Right lung (tissue), 5 donors: Measurements from ENCODE around the gene PKDREJ. TPM values are rescaled to one million over a fixed set of nuclear protein-coding genes. Genes with fewer than 3 reads are reported as not detected.

Experiments used
- DNase-seq, 2 donors: peaks; one replicate each; pipeline ENCODE4 v3.0.0-alpha.2; 2013
- polyA plus RNA-seq, 5 donors: library from polyadenylated mRNA; unstranded; fragments of 120-200 nt; gene quantifications; one replicate each; pipeline versions ENCODE4 v1.2.1 to v1.2.3, GENCODE V29; 2013; ENCODE audit warnings: inconsistent platforms in 1 of 5, low replicate concordance in 1 of 5; ENCODE audit not compliant: insufficient read length in 5 of 5, insufficient read depth in 1 of 5

Gene PKDREJ
- polyA plus RNA-seq, 5 donors, result 0.37 to 0.60 (median 0.47) TPM

DNA sequence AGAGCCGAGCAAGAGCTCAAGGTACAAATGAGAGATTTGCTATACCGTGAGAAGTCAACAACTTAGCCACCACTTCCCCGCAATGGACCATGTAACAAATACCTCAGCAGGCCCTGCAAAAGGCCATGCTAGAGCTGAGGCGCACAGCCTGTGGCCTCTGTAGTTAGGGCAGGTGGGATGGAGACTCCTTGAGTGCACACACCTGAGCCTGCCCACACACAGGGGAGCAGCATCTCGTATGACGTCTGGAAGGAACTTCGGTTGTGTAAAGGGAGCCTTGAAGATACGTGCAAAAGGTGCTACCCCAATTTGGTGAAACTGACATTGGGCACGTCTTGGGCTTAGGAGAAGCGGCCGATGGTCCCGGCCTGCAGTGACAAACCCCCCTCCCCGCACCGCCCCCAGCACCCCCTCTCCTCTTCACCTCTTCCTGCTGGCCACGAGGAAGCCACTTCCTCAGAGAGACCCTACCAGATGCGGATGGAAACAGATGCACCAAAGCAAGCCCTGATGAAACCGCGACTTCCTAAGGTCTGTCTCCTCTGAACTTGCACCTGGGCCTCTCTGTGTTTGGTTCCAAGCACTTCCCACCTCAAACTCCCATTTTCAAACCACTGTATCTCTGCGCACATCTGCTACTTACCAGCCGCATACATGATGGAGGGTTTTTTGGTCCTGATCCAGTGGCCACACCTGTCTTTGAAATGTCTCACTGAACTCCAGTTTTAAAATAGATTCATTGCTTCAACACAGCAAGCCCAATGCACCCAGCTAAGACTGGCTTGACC is 23.7 kb downstream of the PKDREJ start:
- DNase-seq, result no peak

DNA sequence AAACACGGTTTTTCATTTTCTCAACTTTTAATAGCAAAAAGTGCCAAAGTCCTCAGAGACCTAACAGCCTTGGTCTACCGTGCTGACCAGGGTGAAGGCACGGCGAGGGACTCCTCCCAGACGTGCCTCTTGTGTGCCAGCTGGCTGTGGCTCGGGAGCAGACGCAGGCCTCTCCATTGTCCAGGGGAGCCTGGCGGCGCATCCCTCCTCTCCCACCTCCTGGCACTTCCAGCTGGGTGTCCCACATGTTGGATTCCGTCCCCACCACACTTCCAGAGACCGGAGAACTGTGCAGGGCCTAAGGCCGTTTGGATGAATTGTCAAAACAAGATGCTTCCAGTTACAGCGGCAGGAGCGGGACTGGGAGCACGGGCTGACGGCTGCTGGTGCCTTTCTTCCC is 24.6 kb downstream of the PKDREJ start:
- no peak for DNase-seq

DNA sequence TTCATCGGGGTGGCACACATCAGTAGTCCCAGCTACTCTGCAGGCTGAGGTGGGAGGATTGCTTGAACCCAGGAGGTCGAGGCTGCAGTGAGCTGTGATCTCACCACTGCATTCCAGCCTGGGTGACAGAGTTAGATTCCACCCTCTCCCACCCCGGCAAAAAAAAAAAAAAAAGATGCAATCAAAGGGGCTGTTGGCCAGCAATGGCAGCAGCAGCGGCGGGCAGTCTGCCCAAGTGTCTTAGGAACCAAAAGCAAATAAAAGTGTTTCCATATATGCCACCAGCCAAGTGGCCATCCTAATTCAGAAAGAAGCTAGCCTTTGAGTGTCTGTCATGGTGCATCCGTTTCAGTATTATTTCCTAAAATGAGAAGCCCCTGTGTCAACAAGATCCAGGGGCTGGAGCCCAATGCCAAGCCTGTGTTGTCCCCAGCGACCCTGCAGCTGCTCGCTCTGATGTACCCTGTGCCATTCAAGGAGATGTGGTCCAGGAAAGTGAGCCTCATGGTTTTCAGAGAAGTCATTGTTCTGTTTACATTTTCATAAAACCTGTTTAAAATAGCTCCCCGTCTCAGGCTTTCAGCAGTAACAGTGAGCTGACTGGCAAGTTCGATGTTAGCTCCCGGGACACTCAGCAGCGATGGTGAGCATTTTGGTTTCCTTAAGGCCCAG is 25.6 kb downstream of the PKDREJ start:
- DNase-seq, result no peak

DNA sequence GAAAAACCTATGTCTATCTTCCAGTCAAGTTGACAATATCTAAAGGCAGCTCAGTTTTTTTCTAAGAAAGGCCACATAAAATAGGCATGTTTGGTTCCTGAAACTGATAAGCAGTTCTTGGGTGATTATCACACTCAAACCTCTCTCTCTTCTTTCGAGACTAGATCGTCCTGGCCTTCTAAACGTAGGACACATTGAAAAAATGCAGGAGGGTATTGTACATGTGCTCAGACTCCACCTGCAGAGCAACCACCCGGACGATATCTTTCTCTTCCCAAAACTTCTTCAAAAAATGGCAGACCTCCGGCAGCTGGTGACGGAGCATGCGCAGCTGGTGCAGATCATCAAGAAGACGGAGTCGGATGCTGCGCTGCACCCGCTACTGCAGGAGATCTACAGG is 28.2 kb downstream of the PKDREJ start:
- no peak for DNase-seq

DNA sequence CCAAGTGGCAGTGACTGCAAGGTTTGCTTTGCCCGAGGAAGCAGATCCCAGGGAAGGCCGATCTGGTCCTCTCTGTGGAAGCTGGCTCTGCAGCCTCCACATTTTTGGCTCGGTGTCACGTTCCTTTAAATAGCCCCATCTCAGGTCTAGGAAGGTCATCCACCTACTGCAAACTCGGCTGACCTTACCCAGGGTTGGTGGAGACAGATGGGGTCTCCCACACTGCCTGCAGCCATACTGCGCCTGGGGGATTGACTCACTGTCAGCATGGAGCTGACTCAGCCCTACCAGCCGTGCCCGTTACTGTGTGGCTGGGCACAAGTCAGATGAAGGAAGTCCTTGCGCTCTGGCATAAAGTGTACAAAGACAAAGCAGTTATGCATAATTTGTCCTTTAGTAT is 29.9 kb downstream of the PKDREJ start:
- DNase-seq, result no peak

DNA sequence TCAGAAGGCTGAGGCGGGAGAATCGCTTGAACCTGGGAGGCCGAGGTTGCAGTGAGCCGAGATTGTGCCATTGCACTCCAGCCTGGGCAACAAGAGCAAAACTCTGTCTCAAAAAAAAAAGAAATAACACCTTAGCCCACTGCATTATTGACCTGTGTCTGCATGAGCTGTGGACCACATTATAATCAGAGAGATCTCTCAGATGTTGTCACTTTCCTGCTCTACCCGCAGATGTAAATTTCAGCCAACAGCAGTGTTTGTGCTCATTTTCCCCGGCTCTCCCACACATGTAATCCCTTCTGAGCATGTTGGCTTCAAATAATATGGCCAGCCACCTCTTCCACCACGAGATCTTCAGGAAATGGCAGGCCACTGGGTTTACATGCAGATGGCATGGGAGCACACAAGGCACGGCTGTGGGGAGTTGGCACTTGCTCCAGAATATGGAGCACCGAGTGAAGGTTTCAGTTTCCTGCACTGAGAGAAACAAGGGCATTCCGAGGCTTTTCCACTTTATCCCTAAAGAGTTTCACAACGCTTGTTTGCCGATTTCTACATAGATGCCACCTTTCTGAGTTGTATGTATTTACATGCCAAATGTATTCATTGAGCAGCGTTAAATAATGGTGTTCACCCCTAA is 32.8 kb downstream of the PKDREJ start:
- DNase-seq, result no peak

DNA sequence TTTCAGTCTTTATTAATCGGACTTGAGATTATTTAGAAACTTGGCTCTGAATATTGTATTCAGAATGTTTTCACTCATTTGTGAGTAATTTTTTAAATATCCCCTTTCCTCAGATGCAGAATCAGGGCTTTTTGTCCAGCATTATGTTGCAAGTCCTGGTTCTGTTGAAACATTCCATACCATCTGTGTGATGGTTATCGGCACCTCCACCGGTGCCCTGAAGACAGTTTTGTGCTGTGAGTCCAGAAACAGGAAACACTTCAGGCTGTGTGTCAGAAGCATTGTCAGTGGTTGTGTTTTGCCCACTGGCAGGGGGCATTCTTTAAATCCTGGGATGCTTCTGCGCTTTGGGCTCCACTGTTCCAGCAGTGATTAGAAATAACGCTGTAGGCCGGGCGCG is 33.4 kb downstream of the PKDREJ start:
- no peak for DNase-seq

DNA sequence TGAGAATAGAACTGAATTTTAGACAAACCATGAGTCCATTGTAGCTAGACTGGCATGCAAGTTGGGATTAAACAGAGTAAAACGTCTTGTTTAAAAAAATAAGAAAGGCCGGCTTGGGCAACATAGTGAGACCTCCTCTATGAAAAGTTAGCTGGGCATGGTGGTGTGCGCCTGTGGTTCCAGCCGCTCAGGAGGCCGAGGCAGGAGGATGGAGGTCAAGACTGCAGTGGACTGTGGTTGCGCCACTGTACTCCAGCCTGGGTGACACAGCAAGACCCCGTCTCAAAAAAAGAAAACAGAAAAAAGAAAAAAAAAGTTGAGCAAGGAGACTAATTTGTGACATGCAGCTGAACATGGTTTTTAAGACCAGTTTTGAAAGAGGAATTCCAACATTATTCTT is 36.6 kb downstream of the PKDREJ start:
- no peak for DNase-seq

DNA sequence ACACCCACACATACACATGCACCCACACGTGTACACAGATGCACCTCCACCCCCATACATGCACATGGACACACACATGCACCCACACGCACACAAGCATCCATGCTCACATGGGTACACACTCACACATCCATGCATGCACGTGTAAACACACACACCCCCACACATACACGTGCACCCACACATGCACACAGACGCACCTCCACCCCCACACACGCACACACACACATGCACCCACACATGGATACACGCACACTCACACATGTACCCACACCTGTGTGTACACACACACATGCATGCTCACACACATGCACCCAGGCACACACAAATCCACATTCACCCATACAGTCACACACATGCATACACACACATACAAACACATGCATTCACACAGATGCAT is 37.5 kb downstream of the PKDREJ start:
- no peak for DNase-seq

DNA sequence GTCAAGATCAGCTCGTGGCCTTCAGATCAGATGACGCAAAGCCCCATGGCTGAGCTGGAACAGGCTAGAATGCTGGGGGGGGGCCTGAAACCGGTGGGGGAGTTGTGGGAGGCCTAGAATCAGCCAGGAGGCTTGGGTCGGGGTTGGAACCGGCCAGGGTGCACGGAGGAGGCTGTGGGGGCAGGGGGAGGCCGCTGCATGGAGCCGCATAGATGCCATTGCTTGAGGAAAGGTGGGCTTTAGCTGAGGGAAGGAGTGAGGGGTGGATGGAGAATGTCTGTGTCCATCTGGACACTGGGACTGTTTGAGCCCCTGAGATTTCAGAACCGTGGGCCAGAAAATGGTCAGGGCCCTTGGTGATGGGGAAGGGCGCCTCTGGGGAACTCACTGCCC is 38.2 kb downstream of the PKDREJ start:
- DNase-seq, result no peak

DNA sequence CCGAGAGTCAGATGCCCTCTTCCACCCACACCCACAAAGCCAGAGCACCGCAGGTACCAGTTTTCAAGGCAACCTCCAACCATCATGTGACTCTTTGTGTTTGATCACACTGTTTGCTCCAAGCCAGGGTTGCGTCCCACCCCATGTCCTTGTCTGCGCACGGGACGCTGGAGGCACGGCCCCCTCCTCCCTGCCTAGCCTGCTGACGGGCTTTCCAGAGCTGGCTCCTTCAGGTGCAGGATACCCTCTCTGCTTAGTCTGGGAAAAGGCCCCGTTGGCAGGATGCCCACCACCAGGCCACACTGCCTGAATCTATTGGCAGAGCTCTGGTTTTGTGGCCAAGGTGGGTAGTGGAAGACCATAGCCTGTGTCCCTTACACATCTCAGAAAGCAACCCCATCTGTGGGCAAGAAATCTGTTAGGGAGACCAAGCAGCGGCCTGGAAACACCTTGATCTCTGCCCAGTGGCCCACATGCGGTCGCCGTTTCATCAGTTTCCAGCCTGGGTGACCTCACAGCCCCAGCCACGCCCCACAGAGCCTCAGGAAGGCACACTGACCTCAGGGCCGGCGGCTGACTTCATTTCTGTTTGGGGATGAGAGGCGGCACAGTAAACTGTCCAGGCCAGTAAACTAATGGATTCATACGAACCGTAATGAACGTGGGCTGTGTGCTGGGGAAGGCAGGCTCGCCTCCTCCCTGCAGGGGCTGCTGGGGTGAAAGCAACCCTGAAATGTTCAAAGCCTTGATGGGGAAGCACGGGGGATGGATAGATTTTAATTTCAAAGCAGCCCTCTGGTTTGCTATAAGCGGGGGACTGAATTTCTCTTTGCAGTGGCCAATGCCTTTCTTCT is 38.9 kb downstream of the PKDREJ start:
- no peak for DNase-seq

DNA sequence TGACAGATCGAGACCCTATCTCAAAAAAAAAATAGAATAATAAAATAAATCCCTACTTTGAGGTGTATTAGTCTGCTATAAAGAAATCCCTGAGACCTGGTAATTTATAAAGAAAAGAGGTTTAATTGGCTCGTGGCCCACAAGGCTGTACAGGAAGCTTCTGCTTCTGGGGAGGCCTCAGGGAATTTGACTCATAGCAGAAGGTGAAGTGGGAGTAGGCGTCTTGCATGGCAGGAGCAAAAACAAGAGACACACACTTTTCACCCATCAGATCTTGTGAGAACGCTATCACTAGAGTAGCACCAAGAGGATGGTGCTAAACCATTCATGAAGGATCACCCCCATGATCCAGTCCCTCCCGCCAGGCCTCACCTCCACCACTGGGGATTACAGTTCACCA is 42.2 kb downstream of the PKDREJ start:
- DNase-seq, result no peak

DNA sequence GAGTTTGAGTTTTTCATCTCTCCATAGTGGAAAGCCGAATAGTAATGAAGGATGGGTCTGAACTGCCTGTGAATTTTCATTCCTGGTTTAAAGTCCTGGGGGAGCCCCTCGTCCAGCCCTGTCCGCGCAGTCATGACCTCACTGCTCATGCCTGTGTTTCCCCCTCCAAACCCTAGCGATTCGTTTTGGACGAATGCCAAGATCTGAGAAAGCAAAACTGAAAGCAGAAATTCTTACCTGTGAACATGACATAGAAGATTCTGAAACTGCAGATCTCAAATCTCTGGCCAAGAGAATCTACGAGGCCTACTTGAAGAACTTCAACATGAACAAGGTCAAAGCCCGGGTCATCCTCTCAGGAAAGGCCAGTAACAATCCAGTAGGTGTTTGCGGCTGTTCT is 43.5 kb downstream of the PKDREJ start:
- DNase-seq, result no peak

DNA sequence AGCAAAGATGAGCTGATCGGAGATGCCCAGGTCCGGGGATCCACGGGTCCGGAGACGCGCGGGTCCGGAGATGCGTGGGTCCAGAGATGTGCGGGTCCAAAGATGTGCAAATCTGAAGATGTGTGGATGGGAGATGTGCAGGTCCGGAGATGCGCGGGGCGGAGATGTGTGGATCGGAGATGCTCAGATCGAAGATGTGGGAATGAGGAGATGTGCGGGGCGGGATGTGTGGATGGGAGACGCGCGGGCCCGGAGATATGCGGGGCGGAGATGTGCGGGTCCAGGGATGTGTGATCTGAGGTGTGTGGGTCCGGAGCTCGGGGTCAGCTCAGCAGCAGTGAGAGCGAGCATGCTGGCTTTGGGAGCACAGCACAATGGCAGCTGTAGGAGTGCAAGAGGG is 48.5 kb downstream of the PKDREJ start:
- no peak for DNase-seq

DNA sequence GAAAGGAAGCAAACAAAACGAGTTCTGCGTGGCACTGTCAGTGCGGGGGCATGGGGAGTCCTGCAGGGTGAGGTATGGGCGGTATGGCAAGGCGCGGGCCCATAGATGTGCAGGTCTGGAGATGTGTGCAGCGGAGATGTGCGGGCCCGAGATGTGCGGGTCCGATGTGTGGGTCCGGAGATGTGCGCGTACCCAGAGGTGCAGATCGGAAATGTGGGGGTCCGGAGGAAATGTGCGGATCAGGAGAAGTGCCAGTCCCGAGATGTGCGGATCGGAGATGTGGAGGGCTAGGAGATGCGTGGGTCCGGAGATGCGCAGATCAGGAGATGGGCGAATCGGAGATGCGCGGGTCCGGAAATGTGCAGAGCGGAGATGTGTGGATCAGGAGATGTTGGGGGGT is 49.0 kb downstream of the PKDREJ start:
- DNase-seq, result no peak

DNA sequence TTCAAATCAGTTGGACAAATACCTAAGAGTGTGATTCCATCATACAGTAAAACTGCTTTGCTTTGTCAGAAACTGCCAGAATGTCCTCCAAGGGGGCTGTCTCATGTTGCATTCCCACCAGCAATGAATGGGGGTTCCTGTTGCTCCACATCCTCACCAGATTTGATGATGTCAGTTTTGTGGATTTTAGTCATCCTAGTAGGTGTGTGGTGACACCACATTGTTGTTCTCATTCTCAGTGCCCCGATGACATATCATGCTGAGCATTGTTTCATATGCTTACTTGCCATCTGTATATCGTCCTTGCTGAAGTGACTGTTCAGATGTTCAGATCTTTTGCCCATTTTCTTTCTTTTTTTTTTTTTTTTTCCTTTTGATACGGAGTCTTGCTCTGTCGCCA is 50.1 kb downstream of the PKDREJ start:
- DNase-seq, result no peak

DNA sequence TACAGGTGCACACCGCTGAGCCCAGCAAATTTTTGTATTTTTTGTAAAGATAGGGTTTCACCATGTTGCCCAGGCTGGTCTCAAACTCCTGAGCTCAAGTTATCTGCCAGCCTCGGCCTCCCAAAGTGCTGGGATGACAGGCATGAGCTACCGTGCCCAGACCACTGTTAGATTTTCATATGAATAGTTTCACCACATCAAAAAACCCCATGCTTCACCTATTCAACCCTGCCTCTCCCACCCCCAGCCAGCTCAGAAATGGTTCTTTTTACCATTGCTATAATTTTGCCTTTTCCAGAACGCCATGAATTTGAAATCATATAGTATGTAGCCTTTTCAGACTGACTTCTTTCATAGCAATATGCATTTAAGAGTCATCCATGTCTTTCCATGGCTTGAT is 50.9 kb downstream of the PKDREJ start:
- DNase-seq, result no peak

DNA sequence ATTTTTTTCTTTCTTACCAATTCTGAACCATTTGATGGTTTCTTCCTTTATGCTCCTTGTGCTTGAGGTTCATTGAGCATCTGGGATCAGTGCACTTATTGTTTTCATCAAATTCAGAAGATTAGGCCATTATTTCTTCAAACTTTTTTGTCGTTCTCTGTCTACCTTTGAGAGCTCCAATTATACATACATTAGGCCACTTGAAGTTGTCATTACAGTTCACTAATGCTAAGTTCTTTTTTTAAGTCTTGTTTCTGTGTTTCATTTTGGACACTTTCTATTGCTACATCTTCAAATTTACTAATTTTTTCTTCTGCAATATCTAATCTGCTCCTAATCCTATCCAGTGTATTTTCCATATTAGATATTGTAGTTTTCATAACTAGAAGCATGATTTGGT is 53.9 kb downstream of the PKDREJ start:
- peak in 1 of 2 donors; percentile 4 for DNase-seq
